Keratinocyte (primary cell): ENCODE results near the gene SYT1.

Experiments
- EZH2 ChIP-seq: IDR thresholded peaks from one replicate; pipeline ENCODE4 v1.6.1; 2012; ENCODE audit warnings: inconsistent platforms, mild to moderate bottlenecking, low read length, moderate library complexity
- TF ChIP-seq, protein P1 (sequence below), 3 experiments: IDR thresholded peaks in 1 of 3; conservative IDR thresholded peaks in 1 of 3; optimal IDR thresholded peaks in 1 of 3; 2 replicates in 2 of 3; 3 replicates in 1 of 3; pipeline versions ENCODE3 to v1.5.1; 2011; ENCODE audit warnings: low read length in 3 of 3, mild to moderate bottlenecking in 3 of 3, moderate library complexity in 2 of 3, control low read depth in 1 of 3, inconsistent platforms in 1 of 3; ENCODE audit not compliant: insufficient read depth in 2 of 3; ENCODE audit errors: extremely low read depth in 1 of 3

DNA sequence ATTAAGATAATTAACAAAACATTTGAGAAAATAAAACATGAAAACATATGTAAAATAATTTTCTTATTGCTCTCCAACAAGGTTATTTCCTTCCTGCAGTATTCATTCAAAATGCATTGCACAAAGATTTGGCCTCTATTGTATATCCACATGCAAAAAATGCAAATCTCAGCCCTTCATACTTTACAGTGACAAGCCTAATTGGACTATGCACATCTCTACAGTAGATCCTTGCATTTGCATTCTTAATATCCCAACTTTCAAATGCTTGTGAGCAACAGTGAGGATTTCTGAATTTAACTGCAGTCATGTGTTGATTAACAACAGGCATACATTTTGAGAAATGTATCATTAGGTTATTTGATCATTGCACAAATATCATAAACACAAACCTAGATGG lies 492.5 kb downstream of the SYT1 start:
- no peak for TF ChIP-seq EZH2
- TF ChIP-seq, protein P1, sequence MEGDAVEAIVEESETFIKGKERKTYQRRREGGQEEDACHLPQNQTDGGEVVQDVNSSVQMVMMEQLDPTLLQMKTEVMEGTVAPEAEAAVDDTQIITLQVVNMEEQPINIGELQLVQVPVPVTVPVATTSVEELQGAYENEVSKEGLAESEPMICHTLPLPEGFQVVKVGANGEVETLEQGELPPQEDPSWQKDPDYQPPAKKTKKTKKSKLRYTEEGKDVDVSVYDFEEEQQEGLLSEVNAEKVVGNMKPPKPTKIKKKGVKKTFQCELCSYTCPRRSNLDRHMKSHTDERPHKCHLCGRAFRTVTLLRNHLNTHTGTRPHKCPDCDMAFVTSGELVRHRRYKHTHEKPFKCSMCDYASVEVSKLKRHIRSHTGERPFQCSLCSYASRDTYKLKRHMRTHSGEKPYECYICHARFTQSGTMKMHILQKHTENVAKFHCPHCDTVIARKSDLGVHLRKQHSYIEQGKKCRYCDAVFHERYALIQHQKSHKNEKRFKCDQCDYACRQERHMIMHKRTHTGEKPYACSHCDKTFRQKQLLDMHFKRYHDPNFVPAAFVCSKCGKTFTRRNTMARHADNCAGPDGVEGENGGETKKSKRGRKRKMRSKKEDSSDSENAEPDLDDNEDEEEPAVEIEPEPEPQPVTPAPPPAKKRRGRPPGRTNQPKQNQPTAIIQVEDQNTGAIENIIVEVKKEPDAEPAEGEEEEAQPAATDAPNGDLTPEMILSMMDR (optimal IDR thresholded peaks at IDR 0.05 in 1 of 3, IDR thresholded peaks at IDR 0.05 in 1 of 3, conservative IDR thresholded peaks at IDR 0.05 in 1 of 3; ENCODE audit: extremely low read depth in 1 of 3, insufficient read depth in 2 of 3, low read length in 3 of 3): no peak
